Measurements from ENCODE around the gene MSRB1. TPM values are rescaled to one million over a fixed set of nuclear protein-coding genes. Genes with fewer than 3 reads are reported as not detected.

Gene MSRB1
- total and polyA plus RNA-seq, 2 of the 13 experiments (the other 11 are each of a cell fraction or from before 2014, with no cell fraction given): 32.1 to 75.4 TPM

- no peak for TF ChIP-seq FOXO4 (CRISPR knock-in tag; conservative IDR thresholded peaks at IDR 0.05)
- no peak for TF ChIP-seq FOXK1 (CRISPR knock-in tag; IDR thresholded peaks at IDR 0.05; ENCODE audit: borderline replicate concordance, low read depth)
- TF ChIP-seq MZF1 (CRISPR knock-in tag; IDR thresholded peaks at IDR 0.05; ENCODE audit: borderline replicate concordance): no peak
- no peak for TF ChIP-seq SNAPC4 (CRISPR knock-in tag; IDR thresholded peaks at IDR 0.05)
- no peak for TF ChIP-seq CHD2 (IDR thresholded peaks at IDR 0.05; ENCODE audit: low read depth, low read length)
- TF ChIP-seq RXRA (CRISPR knock-in tag; IDR thresholded peaks at IDR 0.05): peak; percentile 43; the same call in 1 of the 2 replicates
- TF ChIP-seq DRAP1 (CRISPR knock-in tag; IDR thresholded peaks at IDR 0.05): no peak; the same call in 1 of the 2 replicates
- no peak for TF ChIP-seq ZNF773 (CRISPR knock-in tag; IDR thresholded peaks at IDR 0.05; ENCODE audit: borderline replicate concordance)
- no peak for TF ChIP-seq NFE2 (CRISPR knock-in tag; IDR thresholded peaks at IDR 0.05)
- no peak for TF ChIP-seq ZNF44 (CRISPR knock-in tag; IDR thresholded peaks at IDR 0.05)
- TF ChIP-seq HINFP (CRISPR knock-in tag; IDR thresholded peaks at IDR 0.05; ENCODE audit: low read depth): no peak
- TF ChIP-seq ZNF883 (CRISPR knock-in tag; IDR thresholded peaks at IDR 0.05; ENCODE audit: not compliant biosample characterization): peak; percentile 54
- no peak for TF ChIP-seq TSC22D2 (CRISPR knock-in tag; IDR thresholded peaks at IDR 0.05; ENCODE audit: borderline replicate concordance)
- no peak for TF ChIP-seq KLF9 (CRISPR knock-in tag; IDR thresholded peaks at IDR 0.05; ENCODE audit: low read depth)
- no peak for TF ChIP-seq ZNF619 (CRISPR knock-in tag; IDR thresholded peaks at IDR 0.05)
- no peak for TF ChIP-seq TMF1 (CRISPR knock-in tag; IDR thresholded peaks at IDR 0.05; ENCODE audit: low read depth)
- no peak for TF ChIP-seq ZNF362 (CRISPR knock-in tag; IDR thresholded peaks at IDR 0.05; ENCODE audit: borderline replicate concordance)
Measured at GRCh38 chr16:1932050-1933028, 10.7 kb downstream of the MSRB1 start (continued).

Measured in HepG2 (cell line).